Fibroblast of lung (primary cell): Measurements from ENCODE around the gene SMIM9.
"Not testable (repeated sequence)": the region's sequence is repeated elsewhere in the genome, so short reads cannot be mapped to it uniquely, and the experiment has no call there.

Source experiments
- CTCF ChIP-seq, 2 donors: IDR thresholded peaks in 1 of 2; conservative IDR thresholded peaks in 1 of 2; 1 replicate in 1 of 2; 2 replicates in 1 of 2; pipeline ENCODE4 v1.5.1; 2011 to 2012; ENCODE audit warnings: low read length in 2 of 2, control low read depth in 1 of 2, inconsistent platforms in 1 of 2, low read depth in 1 of 2, mild to moderate bottlenecking in 1 of 2
- EZH2 ChIP-seq: IDR thresholded peaks from 2 replicates; pipeline ENCODE4 v1.5.1; 2012; ENCODE audit warnings: low read length, control low read depth, mild to moderate bottlenecking; ENCODE audit errors: missing control alignments

DNA sequence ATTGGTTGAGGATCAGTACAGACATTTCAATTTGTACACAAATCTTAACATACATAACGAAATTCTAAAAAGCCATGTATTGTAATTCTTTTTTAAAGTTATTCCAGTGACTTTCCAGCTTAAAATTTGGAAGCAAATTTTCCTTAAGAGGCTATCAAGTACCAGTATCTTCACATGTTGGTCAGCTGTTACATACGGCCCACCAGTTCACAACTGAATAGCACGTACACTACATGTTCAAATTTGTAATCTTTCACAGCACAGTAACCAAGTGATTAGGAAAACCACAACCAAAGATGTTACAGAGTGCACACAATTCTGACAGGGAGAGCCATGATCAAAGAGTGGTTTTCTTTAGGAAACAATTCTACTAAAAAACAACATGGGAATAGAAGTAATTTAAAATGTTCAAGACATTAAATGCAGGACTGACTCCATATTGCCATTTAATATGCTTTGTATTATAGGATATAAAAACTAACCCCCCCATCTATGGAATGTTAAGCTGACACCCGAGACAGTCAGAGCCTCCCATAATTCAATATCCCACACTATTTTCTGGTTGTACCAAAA is 18.1 kb downstream of the SMIM9 start:
- TF ChIP-seq CTCF (conservative IDR thresholded peaks at IDR 0.05 in 1 of 2, IDR thresholded peaks at IDR 0.05 in 1 of 2; ENCODE audit: low read depth in 1 of 2, low read length in 2 of 2); EZH2: not testable (repeated sequence)
